ENCODE data around the gene MYH6.
"Not testable (repeated sequence)": the region's sequence is repeated elsewhere in the genome, so short reads cannot be mapped to it uniquely, and the experiment has no call there.

The MYH6 gene

DNA sequence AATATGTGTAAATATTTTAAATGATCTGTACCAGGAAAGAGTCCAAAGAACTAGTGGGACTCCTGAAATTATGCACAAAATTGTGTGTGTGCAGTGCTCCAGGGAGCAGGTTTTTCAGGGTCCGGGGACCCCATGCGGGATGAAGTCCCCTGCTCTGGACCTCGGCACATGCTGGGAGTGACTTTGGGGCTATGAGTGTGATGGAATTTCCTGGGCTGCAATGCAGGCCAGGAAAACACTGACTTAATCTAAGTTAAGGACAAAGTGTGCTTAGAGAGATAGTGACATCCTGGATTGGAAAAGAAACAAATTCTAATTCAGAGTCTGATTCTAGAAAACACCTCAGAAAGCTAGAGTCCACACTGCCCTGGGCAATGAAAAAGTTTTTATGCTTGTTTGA is 6.2 kb upstream of the MYH6 start:
- no peak for DNase-seq (ENCODE audit: low read depth)

DNA sequence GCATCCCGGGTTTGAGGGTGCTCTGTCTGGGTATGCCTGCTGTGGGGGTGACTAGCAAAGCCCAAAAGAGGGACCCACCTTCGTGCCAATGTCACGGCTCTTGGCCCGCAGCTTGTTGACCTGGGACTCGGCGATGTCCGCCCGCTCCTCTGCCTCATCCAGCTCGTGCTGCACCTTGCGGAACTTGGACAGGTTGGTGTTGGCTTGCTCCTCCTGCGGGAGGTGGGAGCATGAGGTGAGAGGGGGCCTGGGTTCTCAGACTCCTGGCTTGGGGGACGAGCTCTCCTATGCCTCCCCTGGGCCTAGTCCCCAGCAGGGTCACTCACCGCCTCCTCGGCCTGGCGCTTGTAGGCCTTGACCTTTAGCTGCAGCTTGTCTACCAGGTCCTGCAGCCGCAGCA is 5.6 kb upstream of the MYH6 start:
- no peak for DNase-seq (ENCODE audit: low read depth)

DNA sequence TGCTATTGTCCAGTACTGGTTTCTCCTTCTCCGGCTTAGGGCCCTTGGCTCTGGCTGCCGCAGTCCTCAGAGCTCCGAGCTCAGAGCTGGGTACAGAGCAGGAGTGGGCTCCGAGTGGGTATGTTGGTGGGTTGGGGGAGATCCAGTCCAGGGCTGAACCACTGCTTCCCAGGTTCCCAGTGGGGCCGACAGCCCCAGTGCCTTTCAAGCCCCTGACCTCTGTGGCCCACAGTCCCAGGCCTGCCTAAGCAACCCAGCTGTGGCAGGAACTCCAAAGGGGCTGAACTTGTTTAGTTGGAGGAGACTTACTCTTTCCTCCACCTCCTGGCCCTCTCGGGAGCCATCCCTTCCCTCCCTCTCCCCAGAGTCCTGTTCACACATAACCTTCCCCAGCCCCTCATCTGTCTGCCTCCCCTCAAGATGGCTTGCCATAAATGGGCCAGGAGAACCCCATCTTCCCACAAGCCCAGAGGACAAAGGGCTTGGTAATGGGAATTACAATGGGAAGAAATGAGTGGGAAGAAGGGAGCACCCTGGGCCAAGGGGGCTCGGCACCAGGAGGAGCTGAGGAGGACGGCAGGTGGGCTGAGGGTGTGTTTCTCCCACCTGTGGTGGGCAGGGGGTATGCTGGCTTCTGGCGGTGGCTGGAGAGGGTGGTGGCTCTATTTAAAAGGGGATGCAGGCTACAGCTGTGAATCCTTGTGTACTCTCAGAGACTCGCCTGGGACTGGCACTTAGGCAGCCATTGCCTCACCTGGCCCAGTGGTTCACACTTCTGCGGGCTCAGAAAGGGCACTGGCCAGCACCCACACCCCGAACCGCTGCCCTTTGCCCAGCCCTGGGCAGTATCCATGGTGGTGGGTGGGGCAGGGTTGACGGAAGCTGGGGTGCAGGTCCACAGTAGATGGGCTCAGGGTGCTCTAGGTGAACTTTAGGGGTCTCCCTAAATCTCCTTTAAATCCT is 3.8 kb upstream of the MYH6 start:
- no peak for DNase-seq (ENCODE audit: low read depth)

DNA sequence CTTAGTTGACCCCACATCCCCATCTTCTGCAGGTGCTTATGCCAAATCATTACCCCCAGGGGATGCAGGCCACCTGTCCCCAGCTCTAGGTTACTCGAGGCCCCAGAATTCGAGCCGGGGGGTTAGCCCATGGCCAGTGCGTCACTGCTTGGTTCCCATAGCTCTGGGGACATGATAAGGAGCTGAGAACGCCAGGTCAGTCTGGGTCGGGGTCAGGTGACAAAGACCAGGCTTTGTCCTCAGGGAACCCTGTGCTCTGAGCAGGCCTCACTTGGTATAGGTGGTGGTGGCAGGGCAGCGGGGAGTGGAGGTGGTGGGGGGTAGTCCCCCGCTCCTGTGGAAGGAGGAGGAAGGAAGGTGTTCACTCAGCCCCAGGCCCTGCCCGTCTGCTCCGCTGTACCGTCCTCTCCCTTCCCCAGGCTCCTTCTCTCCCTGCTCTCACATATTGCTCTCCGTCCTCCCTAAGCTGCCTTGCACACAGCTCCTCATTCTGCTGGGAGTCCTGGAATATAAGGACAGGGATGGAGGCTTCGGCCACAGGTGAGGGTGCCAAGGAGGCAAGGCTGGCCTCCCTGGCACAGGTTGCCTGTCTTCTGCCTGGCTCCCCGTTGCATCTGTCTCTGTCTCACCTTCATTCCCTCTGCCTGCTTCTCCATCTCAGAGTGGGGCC is 2.0 kb upstream of the MYH6 start:
- DNase-seq (ENCODE audit: low read depth), result no peak

DNA sequence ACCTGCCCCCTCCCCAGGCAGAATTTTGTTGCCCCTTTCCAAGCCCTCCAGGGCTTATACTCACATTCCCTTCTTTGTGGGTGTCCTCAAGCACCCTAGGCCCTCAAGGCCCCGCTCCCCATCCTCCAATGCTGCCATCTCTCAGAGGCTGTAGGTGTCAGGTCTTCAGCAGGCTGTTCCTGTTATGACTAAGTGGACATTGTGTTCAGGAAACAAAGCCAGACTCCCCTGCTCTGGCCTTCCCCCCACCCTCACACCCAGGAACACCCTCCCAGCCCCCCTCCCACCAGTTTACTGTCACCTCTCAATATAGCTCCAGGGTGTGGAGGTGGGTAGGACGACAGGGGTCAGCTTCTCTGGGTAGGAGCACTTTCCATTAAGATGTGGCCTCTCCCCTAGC is 1.4 kb upstream of the MYH6 start:
- DNase-seq (ENCODE audit: low read depth), result no peak

DNA sequence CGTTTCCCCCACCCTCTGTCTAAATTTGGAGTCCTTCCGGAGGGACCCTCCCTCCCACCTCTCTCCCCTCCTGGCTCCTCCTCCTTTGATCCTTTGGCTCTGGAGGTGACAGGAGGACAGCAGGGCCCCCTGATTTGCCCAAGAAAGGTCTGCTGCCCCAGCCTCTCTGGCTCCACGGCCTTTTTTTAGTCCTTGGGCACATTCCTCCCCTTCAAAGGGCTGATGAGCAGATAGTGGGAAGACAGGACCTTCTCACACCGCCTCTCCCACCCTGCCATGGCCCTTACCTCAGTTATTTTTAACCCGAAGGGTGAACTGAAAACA is 196 bp upstream of the MYH6 start:
- DNase-seq (ENCODE audit: low read depth), result no peak

DNA sequence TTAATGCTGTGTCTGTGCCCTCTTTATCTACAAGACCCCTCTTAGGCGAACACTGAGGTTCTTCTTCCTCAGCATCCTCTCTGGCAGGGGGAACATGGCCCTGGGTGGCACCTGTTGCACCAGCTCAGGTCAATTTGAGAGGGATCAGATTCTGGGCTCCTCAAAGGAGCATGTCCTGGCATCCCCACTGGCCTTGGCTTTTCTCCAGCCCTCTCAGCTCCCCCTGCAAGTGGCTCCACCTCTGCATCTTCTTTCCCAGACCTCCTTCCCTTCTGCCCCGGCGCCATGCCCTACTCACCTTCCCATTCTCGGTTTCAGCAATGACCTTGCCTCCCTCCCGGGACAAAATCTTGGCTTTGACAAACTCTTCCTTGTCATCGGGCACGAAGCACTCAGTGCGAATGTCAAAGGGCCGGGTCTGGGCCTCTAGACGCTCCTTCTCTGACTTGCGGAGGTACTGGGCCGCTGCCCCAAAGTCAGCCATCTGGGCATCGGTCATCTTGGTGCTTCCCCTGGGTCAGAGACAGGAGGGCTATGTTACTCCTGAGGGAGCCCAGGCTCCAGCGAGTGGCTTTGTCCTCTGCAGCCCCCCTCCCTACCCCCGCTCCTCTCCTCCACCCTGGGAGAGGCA is 1.2 kb downstream of the MYH6 start:
- no peak for DNase-seq (ENCODE audit: low read depth)

DNA sequence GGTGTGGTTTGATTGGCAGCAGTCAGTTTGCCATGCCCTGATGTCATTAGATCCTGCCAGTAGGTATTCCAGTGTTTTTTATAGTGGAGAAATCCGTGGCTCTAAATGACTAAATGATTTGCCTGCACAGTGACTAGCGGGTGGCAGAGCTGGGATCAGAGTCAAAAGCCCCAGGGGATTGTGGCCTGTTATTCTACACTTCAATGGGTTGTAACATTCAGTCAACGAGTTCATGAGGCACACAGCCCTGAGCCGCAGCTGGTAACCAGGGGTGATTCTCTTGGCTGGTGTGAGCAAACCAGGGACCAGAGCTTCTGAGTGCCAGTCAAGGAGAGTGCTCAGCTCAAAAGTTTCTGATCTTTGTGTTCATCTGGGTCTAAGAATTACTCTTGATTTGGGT is 1.8 kb downstream of the MYH6 start:
- DNase-seq (ENCODE audit: low read depth), result no peak

DNA sequence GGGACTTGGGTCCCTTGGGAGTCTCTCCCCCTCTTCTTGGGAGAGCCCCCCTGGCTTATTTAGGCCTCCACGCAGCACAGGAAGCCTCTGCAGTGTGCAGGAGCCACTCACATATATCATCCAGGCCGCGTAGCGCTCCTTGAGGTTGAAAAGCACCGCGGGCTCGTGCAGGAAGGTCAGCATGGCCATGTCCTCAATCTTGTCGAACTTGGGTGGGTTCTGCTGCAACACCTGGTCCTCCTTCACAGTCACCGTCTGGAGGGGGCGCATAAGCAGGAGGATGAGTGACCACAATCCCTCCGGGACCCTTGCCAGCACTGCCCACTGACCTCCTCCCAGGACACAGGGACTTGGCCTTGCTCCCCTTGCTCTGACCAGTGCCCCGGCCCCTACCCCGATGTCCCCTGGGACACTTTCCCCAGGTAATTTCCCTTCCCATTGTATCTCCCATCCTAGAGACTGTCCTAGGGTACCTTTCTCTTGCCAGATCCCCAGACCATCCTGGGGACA is 2.5 kb downstream of the MYH6 start:
- DNase-seq (ENCODE audit: low read depth), result no peak

DNA sequence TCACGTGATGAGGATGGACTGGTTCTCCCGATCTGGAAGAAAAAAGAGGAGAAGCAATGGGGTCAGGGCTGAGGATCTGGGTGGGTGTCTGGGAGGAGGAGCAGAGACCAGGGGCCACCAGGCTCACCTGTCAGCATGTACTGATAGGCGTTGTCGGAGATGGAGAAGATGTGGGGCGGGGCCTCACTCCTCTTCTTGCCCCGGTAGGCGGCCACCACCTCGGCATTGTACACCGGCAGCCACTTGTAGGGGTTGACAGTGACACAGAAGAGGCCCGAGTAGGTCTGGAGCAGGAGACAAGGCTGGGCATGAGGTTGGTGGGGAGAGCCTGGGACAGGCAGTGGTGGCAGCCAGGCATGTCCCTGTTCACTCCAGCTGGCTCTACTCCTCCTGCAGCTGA is 3.0 kb downstream of the MYH6 start:
- no peak for DNase-seq (ENCODE audit: low read depth)

DNA sequence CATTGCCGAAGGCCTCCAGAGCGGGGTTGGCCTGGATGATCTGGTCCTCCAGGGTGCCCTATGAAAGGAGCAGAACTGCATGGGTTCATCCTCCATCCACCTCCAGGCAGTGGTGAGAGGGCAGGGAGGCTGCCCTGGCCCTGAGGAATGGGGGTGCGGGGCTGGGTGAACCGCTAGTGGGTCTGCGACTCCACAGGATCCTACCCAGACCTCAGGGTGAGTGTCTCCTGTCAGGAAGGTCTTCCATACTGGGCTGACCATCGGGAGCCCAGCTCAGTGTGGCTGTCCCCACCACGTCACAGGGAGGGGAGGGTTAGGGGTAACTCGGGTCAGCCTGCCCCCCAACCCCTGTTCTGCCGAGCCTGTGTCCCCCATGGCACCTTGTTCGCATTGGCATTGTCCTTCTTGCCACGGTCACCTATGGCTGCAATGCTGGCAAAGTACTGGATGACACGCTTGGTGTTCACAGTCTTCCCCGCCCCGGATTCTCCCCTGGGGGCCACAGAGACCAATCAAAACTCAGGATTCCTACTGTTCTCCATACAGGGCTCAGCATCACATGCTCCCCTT is 3.7 kb downstream of the MYH6 start:
- DNase-seq (ENCODE audit: low read depth), result no peak

DNA sequence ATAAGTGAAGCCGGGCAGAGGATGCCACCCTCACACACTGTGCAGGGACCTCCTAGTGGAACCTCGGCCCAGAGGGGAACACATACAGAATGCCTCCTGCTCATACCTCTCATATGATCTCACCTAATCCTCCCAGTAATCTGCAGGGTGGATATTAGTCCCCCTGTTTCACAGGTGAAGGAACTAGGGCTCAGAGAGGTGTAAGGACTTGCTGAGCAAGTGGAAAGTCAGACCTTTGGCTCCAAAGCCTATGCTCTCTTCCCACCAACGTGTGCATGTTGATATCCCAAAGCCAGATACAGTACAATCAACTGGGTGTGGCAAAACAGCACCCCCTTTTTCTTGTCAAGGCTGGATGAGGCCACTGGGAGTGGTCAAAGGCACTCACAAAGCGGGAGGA is 4.2 kb downstream of the MYH6 start:
- DNase-seq (ENCODE audit: low read depth), result no peak

DNA sequence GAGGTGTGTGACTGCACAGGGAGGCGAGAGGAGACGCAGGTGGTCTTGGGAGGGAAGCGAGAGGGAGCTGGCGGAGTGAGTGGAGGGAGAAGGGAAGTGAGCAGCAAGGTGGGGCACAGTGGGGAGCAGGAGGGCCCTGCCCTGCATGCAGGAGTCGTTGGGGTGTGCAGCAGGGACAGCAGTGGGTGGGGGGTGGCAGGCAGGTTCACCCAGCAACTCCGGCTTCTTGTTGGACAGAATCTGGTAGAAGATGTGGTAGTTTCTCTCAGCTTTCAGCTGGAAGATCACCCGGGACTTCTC is 5.0 kb downstream of the MYH6 start:
- no peak for DNase-seq (ENCODE audit: low read depth)

DNA sequence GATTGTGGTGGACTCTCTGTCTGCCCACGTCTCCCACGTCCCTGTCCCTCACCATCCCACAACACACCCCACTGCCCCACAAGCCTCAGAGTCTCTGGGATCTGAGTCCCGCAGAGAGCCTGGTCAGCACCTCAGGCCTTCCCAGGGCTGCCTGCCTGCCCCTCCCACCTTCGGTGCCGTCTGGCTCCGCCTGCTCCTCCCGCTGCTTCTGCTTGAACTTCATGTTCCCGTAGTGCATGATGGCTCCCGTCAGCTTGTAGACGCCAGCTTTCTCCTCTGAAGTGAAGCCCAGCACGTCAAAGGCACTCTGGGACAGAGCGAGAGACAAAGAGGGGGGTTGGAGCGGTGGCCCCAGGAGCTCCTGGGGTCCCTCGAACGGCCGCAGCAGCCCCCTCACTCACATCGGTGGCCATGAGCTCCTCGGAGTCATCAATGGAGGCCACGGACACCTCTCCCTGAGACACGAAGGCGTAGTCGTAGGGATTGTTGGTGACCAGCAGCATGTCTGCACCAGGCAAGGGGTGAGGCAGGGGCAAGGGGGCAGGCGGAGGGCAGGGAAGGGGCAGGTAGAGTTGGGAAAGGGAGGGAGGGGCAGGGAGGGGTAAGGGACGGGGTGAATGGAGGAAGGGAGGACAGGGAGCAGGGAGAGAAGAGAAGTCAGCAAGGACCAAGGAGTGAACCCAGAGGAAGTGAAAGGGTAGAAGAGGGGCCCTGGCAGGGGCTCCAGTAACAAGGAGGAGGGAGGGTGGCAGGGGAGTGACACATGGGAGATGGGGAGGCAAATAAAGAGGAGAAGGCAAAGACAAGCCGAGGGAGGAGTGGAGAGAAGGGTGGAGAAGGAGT is 5.6 kb downstream of the MYH6 start:
- no peak for DNase-seq (ENCODE audit: low read depth)

DNA sequence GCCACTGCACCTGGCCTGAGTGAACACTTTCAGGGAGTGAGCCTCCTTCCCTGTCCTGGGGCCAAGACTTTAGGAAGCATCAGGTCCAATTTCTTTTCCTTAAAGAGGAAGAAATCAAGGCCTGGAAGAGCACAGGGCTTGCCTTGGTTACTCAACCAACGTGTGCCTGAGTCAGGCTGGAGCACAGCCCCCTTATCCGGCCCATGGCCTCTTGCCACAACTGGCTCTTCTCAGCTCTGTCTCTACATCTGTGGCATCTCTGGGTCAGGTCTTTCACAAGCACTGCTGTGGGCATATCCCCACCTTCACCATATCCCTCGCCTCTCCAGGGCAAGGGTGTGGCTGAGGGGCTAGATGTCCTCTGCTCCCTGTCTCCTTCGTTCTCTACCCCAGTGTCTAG is 6.8 kb downstream of the MYH6 start:
- DNase-seq (ENCODE audit: low read depth), result no peak

DNA sequence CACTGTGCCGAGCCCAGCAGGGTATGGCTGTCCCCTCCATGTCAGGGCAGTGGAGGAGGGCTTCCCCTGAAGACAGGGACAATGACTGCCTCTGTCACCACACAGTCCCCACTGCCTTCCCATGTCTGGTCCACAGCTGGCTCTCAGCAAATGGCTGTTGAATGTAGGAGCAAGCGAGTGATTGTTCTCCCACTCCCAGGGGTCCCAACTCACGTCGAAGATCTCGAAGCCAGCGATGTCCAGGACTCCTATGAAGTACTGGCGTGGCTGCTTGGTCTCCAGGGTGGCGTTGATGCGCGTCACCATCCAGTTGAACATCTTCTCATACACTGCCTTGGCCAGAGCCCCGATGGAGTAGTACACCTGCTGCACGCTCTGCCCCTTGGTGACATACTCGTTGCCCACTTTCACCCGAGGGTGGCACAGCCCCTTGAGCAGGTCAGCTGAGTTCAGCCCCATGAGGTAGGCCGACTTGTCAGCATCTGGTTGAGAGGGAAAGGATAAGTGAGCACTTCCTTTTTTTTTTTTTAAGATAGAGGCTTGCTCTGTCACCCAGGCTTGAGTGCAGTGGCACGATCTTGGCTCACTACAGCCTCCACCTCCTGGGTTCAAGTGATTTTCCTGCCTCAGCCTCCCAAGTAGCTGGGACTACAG is 7.5 kb downstream of the MYH6 start:
- DNase-seq (ENCODE audit: low read depth), result not testable (repeated sequence)

DNA sequence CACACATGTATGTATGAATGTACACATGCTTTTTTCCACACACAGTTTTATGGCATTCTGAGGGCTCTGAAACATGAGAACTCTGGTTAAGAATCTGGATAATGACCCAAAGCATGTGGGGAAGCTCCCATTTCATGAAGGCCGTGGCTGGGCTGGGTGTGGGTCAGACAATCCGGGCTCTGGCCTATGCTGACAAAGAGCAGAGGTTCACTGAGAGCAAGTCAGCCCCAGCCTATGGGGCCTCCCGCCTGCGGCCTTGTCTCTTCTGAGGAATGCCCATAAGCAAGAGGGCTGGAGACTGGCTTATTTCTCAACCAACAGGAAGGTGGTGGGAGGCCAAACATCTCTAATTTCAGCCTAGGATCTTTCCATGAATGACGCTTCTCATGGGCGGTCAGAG is 8.5 kb downstream of the MYH6 start:
- DNase-seq (ENCODE audit: low read depth), result no peak

DNA sequence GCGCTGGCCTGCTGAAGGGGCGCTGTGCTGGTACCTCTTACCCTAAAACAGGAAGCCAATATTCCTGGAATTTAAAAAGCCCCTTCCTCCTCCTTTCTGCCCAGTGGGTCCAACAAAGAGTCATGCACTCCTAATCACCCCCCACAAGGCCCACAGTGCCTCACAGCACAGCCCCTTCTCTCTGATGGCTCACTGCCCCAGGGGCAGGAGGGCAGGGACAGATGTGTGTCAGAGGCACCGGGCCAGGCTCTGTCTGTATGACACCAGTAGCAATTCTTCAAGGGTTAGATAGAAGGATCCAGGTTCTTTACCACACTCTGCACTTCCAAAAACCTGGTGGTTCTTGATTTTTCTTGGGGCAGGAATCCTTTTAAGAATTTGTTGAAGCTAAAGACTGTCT is 8.9 kb downstream of the MYH6 start:
- no peak for DNase-seq (ENCODE audit: low read depth)

DNA sequence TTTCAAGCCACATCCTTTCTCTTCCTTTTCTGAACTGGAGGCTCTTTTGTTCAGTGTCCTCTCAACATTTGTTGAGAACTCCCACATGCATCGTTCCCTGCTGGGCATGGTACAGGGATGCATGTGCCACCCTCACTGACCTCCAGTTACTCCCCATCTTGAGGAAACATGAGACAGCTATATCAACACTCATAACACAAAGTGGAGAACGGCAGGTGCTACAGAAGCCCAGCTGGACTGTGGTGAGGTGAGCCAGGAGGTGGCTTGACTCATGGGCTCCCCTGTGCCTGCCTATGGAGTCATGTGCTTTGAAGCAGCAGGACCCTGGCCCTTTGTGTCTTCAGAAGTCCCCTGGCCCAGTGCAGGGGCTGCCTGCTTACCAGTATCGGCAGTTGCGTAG is 9.7 kb downstream of the MYH6 start:
- DNase-seq (ENCODE audit: low read depth), result no peak

DNA sequence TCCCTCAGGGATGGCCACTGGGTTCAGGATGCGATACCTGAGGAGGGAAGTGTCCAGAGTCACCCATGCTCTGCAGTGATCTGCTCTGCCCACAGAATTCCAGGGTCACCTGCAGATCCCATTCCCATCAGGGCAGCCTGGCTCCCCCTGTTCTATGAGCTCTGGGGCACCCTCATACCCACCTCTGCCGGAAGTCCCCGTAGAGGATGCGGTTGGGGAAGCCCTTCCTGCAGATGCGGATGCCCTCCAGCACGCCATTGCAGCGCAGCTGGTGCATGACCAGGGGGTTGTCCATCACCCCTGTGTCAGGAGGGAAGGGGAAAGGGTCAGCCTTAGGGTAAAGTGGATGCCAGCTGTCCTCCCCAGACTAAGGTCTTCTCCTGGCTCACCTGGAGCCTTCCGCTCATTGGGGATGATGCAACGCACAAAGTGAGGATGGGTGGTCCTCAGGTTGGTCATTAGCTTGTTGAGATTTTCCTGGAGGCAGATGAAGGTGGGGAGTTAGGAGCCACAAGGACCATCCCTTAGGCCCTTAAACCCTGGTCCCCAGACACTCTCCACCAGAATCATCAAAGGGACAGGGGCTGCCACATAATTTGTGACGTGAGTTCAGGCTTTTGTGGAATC is 11.2 kb downstream of the MYH6 start:
- no peak for DNase-seq (ENCODE audit: low read depth)

DNA sequence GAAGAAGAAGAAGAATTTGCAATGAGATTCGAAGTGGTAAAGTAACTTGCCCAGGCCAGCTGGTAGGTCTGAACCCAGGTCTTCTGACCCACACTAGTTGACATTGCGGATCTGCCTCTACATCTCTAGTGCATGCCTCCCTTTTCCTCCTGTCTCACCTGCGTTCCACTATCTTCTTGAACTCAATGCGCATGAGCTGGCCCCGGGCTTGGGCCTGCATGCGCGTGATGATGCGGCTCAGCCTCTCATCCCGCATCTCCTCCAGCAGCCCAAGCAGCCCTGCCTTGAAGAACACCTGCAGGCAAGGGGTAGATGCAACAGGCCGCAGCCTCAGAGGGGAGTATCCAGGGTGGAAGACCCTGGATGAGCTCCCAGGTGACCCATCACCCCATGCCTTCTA is 11.9 kb downstream of the MYH6 start:
- no peak for DNase-seq (ENCODE audit: low read depth)

All from HS-27A (cell line).